Neural cell (in vitro differentiated cells): Measurements from ENCODE around the gene LRRK2.

Source experiments
- EP300 ChIP-seq: fragments of 450-650 bp; conservative IDR thresholded peaks from 2 replicates; pipeline ENCODE4 v1.6.1; 2014; ENCODE audit warnings: antibody characterized with exemption, mild to moderate bottlenecking, moderate library complexity; ENCODE audit not compliant: poor library complexity, severe bottlenecking
- TAF1 ChIP-seq: IDR thresholded peaks from 2 replicates; pipeline ENCODE4 v1.6.1; 2012; ENCODE audit warnings: low read depth
- TF ChIP-seq, protein P1 (sequence below): fragments of 450-650 bp; IDR thresholded peaks from 2 replicates; pipeline ENCODE4 v1.5.1; 2014; ENCODE audit warnings: antibody characterized with exemption, mild to moderate bottlenecking, moderate library complexity; ENCODE audit not compliant: poor library complexity, severe bottlenecking

DNA sequence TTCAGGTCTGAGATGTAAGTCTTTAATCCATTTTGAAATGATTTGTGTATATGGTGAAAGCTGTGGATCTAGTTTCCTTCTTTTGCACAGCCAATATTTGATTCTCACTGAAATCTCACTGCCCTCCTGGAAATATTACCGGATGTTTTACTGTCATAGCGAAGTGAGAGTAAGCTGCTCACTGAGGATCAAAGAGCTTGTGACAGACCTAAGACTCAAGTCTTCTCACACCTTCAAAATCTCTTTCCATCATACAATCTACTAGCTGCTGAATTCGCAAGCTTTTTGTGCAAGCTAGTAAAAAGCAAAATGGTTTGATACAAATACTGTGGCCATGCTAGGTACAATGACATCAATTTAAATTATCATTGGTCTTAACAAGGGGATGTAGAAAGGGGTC, 3.9 kb downstream of the LRRK2 start:
- TF ChIP-seq, protein P1, sequence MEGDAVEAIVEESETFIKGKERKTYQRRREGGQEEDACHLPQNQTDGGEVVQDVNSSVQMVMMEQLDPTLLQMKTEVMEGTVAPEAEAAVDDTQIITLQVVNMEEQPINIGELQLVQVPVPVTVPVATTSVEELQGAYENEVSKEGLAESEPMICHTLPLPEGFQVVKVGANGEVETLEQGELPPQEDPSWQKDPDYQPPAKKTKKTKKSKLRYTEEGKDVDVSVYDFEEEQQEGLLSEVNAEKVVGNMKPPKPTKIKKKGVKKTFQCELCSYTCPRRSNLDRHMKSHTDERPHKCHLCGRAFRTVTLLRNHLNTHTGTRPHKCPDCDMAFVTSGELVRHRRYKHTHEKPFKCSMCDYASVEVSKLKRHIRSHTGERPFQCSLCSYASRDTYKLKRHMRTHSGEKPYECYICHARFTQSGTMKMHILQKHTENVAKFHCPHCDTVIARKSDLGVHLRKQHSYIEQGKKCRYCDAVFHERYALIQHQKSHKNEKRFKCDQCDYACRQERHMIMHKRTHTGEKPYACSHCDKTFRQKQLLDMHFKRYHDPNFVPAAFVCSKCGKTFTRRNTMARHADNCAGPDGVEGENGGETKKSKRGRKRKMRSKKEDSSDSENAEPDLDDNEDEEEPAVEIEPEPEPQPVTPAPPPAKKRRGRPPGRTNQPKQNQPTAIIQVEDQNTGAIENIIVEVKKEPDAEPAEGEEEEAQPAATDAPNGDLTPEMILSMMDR, result no peak
- TF ChIP-seq TAF1 (no peak), EP300 (no peak)
